Activated CD4-positive, alpha-beta T cell treated with anti-CD3 and anti-CD28 coated beads for 4 hours (primary cell): Measurements from ENCODE around the gene PRR5.
"Not testable (repeated sequence)": the region's sequence is repeated elsewhere in the genome, so short reads cannot be mapped to it uniquely, and the experiment has no call there.

ENCODE experiments used
- DNase-seq, 2 donors: peaks; one replicate each; pipeline ENCODE4 v3.0.0-alpha.2; 2020

Gene PRR5

DNA sequence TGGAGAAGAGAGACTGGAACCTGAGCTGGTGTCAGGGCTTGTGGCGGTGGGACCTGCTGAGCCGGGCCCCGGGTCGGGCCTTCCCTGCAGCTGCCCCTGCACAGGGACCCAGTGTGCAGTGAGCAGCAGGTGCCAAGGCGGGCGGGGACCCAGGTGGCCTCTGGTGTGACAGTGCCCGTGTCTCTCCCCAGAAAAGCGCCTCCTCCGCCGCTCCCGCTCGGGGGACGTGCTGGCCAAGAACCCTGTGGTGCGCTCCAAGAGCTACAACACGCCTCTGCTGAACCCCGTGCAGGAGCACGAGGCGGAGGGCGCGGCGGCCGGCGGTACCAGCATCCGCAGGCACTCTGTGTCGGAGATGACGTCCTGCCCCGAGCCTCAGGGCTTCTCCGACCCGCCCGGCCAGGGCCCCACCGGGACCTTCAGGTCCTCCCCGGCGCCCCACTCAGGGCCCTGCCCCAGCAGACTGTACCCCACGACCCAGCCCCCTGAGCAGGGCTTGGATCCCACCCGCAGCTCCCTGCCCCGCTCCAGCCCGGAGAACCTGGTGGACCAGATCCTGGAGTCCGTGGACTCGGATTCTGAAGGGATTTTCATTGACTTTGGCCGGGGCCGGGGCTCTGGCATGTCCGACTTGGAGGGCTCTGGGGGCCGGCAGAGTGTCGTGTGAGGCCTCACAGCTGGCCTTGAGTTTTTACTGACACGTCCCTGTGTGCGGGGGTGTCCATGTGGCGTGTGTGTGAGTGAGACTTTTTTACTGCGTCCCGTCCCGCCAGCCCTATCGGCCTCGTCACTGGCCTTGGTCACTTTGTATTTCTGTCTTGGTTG is 34.8 kb downstream of the PRR5 start:
- DNase-seq, result no peak

DNA sequence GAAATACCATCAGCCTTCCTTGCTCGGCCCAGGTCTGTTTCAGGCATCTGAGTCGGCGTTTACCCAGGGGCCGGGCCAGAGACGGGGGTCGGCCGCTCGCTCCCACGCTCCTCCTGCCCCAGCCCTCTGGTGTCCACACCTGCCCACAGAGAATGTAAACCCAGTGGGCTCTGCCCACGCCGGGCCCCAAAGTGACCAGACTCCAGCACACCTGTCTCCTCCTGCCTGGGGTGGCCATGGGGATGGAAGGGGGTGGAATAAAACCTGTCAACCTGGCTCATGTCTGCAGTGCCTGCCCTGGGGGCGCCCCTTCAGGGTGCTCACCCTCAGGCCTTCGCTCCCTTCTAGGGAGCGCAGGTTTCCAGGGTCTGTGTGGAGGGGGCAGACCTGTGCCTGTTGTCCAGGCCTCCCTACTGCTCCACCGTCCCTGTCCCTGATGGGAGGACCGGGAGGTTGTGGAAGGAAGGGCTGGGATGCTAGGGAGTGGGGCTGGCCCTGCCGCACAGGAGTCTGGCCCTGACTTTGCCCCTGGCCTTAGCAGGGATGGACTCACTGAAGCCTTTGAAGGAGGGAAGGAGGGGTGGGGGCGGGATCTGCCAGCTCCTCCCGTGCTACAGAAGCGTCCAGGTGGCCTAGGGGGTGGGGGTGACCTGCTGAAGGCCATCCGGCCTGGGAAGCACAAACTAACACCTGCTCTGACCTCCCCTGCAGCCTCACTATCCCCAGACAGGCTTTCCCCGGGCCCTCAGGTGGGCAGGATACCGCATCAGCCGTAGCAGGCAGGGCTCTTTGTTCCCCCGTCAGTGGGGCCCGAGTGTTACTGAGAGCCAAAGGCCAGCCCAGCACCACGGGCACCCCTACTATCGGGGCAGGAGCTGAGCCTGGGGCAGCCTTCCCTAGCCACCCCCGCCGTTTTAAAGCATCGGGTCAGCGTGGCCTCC is 35.7 kb downstream of the PRR5 start:
- DNase-seq, result no peak

DNA sequence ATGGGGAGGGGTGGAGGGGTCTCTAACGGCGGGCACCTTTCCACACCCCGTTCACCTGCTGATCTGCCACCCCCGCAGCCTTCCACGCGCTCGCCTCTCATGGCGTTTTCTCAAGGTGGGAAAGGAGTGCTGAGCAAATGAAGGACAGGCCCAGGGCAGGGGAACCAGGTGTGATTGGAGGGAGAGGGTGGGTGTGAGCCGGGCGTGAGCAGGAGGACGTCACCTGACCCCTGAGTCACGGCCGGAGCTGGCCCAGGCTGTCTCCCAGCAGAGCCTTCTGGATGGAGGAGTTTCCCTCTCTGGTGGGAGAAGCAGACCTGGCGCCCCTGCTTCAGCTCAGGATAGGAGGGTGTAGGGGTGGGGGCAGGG is 36.3 kb downstream of the PRR5 start:
- no peak for DNase-seq

DNA sequence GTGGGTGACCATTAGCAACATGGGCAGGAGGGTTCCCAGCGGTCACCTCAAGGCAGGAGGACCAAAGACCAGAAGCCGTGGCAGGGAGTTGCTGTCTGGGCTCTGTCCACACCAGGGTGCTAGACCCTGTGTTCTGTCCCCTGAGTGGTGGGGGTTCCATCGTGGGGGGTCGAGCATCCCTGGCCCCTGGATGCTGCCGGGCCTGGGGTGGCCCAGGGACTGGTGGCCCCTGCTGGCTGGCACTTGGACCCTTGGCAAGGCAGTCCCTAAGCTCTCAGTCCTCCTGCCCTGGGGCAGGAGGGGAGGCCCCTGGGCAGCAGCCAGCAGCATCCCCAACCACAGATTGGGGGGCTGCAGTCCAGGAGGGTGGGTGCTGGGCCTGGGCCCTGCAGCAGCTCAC is 37.0 kb downstream of the PRR5 start:
- no peak for DNase-seq

DNA sequence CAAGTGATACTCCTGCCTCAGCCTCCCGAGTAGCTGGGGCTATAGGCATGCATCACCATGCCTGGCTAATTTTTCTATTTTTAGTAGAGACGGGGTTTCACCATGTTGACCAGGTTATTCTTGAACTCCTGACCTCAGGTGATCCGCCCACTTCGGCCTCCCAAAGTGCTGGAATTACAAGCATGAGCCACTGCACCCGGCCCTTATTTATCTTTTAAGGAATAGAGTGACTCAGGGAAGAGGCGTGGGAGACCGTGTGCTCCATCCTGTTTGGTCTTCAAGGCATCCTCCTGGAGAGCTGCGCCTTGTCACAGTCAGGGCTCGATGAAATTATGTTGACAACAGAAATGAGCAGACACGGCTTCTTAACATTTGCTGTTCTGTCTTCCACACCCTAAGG is 37.7 kb downstream of the PRR5 start:
- DNase-seq, result not testable (repeated sequence)

DNA sequence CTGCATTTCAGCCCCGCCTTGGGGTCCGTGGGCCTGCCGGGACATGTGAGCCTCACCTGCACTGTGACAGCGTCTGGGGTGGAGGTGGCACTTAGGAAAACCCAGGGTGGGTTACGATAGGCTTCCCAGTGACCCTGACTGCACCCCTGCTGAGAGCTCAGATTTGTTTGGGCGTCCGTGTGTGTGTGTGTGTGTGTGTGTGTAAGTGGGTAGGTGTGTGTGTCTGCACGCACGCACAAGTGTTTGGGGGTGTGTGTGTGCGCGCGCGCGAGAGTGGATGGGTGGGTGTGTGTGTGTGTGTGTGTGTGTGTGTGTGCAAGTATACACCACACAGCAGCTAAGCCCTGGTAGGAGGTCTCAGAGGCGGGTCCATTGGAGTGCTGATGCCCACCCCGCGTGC is 38.3 kb downstream of the PRR5 start:
- no peak for DNase-seq

DNA sequence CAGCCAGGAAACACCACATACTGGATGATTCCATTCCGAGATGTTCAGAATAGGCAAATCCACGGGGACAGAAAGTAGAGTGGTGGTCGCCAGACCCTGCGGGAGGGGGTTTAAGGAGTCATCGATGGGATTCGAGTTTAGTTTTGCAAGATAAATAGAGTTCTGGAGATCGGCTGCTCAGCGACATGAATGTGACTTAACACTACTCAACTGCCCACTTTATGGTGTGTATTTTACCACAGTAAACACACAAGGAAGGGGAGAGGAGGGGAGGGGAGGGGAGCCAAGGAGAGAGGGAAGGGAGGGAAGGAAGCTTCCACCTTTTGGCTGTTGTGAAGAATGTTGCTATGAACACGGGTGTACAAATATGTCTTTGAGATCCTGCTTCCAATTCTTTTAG is 39.9 kb downstream of the PRR5 start:
- no peak for DNase-seq

DNA sequence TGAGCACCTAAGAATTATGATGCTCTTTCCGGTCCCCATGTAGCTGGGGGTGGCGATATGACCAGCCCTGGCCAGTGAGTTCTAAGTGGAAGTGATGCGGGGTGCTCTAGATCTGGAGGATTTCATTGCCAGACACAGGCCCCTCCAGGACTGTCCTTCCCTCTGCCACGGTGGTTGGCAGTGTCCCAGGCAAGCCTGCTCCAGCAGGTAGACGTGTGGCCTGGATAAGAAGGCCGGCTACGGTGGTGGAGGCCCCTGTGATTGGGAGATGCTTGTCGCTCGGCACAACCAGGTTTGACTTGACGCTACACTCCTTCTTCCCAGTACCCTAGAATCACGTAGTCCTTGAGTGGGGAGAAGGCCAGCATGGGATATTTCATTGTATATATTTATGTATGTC is 41.2 kb downstream of the PRR5 start:
- DNase-seq, result no peak

DNA sequence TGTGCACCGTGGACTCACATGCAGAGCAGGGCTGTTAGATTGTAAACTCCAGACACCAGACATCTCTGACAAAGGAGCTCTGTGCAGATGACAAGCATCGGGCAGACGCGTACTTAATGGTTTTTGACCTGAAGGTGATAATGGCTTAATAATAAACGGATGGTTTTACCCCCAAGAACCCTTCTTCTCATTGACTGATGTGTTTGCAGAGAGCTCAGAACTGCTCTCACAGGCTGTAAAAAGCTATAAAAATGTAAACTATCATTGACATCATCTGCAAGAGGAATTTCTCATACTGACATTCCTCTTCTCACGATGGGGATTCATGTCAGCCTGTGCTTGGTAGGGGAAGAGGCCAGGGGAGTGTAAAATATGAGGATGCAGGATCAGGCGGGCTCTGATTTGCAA is 41.8 kb downstream of the PRR5 start:
- no peak for DNase-seq

DNA sequence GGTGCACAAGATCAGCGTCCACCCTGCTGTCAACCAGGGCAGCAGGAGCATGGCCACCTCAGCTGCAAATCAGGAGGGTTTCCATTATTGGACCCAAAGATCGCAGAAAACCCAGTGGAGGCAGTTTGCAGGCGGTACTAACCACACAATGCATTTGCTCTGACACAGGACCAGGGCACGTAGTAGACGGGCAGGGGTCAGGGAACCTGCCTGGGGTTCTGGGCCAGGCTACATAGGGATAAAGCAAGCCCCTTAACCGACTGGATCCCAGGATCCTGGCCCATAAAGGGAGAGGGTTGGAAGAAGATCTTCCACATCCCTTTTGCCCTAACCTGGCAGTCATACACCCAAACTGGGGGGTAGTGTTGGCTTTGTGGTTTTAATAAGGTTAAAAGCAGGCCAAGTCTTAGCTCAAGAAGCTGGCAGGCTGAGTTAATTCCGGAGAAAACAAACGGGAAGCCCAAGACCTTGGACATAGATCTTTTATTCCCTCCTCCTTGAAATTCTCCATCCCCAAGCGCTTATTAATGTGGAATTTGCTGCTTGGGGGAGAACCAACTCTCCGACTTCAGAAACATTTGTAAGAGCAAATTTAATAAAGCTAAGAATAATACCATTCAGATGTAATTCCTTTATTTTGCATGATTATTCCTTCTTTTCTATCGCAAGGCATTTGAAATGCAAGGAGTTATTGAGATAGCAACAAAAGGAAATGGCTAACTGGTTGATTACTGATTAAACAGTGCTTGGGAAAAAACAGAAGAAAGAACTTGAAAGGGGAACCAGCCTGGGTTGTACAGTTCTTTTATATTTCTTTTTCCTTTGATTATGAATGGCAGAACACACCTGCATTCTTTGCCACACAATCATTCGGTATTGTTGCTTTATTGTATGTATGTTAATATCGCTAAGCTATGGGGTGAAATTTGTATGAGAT is 44.1 kb downstream of the PRR5 start:
- no peak for DNase-seq

DNA sequence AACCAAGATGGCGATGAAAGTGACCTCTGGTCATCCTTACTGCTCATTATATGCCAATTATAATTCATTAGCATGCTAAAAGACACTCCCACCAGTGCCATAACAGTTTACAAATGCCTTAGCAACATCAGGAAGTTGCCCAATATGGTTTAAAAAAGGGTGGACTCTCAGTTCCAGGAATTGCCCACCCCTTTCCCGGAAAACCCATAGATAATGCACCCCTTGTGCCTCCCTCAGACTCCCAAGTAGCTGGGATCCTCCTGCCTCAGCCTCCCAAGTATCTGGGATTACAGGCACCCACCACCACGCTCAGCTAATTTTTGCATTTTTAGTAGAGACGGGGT is 45.8 kb downstream of the PRR5 start:
- DNase-seq, result not testable (repeated sequence)

DNA sequence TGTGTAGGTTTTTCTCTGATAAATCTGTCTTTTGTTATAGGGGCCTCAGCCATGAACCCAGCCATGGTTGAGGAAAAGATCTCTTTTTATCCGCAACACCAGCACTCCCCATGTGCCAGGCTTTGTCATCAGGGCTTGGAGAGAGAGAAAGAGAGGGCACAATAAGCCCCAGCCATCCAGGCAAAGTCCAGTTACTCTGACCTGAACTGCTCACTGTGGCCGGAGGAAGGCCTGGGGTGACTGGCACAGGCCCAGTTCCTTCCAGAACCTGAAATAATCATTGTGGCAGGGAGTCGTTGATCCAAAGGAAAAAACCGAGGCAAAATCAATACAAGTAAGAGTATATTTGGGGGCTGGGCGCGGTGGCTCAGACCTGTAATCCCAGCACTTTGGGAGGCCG is 46.5 kb downstream of the PRR5 start:
- DNase-seq, result no peak

DNA sequence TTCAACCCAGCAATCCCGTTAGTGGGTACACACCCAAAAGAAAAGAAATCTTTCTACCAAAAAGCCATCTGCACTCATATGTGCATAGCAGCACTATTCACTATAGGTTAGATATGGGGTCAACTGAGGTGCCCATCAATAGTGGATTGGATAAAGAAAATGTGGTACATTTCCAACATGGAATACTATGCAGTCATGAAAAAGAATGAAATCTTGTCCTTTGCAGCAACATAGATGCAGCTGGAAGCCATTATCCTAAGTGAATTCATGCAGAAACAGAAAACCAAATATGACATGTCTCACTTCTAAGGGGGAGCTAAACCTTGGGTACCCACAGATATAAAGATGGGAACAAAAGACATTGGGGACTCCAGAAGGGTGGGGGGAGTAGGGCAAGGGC is 48.5 kb downstream of the PRR5 start:
- DNase-seq, result no peak

DNA sequence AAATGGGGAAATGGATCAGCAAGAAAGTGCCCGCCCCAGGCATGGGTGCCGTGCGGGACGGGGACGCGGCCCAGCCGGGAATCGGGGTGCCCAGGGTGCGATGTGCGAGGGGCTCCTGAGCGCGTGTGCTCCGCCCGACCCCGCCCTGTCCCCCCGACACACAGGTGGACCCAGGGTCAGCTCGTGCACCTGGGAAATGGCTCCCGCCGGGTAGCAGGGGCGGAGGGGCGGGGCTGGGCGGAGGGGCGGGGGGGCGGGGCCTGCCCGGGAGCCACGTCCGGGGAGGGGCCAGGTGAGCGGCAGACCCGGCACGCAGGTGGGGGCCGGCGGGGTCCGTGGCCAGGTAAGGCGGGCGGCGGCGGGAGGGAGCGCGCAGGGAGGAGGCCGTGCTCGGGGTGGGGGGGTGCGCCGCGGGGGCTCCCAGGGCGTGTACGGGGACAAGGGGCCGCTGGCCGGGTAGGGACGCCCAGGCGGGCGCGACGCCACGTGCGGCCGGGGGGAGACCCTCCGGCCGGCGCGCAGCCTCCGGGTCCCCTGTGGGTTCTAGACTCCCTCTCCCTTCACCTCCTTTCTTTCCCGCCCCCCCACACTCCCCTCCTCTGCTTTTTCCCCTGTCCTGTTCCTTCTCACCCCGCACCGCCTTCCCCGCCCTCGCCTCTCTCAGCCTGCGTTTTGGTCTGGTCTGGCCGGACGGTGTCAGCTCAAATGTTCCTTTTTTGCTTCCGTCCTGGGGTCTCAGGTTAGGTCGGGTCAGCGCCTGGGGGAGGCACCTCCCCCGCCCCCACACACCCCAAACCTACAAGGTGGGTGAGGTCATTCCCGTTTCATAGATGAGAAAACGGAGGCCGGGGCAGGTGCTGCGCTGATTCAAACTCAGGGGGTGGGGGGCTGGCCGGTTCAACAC is 50.5 kb downstream of the PRR5 start, which contains the start of gene ARHGAP8:
ARHGAP8 (plus strand) TSS at position 291 of the 904 bp plus-strand sequence. CDS start 33,953 bp downstream, outside the sequence.
- DNase-seq, result no peak

DNA sequence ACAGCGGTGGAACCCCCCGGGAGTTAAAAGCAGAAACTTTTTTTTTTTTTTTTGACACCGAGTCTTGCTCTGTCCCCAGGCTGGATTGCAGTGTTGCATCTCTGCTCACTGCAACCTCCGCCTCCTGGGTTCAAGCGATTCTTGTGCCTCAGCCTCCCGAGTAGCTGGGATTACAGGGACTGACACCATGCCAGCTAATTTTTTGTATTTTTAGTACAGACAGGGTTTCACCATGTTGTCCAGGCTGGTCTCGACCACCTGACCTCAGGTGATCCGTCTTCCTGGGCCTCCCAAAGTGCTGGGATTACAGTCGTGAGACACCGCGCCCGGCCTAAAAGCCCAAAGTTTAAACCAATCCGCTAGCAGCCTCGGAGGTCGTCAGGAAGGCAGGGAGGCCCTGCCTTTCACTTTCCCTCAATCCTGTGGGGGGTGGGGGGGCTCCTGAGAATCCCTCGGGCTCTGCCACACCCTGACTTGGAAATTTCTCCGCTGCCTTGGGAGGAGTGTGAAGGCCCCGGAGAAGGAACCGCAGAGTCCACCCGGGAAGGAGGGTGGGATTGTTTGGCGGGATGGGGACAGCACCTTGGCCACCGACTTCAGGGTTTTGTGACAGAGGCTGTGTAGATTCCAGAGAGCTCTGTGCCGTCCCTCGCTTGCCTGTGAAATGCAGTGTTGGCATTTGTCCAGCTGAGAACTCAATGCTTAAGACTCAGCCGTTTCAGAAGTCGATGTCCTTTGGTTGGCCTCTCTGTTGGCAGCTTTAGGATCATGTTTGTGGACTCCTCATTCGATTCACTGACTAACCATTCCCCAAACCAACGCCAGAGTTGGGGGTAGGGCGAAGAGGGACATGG is 51.4 kb downstream of the PRR5 start:
- no peak for DNase-seq

DNA sequence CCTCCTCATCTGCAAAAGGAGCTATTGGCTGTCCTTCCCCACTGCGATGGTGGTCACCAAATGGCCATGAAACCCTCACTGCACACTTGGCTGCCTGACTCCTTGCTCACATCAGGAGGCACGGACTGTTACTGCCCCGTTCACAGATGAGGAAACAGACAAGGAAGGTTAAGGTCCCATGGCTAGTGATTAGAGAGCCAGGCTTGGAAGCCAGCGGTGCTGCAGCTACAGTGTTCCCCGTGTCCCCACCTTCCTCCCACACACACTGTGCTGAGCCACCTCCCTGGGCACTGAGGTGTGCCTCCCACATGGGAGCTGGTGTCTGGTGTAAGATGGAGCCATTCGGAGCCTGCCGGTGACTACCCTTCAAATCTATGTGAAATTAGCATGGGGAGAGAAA is 53.0 kb downstream of the PRR5 start:
- no peak for DNase-seq

DNA sequence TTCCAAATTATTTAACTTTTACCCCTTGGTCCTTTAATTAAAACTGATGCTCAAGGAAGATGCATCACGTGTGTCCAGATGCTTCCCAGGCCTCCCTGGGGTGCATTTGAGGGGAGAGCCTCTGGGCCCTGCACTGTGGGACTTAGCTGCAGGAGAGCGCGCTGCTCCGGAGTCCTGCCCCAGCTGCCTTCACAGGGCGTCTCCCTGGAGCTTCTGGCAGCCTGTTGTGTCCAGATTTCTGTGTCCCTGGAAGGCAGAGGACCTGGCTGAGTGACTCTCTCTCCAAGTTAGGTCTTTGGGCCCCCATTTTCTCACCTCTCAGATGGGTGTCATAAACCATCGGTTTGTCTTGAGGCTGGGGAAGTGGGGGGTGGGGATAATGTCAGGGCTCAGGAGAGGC is 53.4 kb downstream of the PRR5 start:
- no peak for DNase-seq

DNA sequence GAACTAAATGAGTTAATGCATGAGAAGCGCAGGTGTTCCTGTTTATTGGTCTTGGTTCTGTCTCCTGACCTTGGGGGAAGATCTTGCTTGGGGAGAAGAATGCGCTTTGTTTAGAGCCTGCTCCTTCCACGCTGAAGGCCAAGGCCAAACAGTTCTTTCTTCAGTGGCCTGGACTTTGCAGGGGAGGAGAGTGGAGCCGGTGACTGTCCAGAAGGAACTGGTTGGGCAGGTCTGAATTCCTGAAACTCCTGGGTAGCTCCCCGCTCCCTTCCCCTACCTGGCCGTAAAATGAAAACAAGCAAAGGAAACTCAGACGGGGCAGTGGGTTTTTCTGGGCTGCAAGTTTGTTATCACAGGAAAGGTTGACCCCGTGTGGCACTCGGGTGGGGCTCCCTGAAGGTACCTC is 54.0 kb downstream of the PRR5 start:
- no peak for DNase-seq

DNA sequence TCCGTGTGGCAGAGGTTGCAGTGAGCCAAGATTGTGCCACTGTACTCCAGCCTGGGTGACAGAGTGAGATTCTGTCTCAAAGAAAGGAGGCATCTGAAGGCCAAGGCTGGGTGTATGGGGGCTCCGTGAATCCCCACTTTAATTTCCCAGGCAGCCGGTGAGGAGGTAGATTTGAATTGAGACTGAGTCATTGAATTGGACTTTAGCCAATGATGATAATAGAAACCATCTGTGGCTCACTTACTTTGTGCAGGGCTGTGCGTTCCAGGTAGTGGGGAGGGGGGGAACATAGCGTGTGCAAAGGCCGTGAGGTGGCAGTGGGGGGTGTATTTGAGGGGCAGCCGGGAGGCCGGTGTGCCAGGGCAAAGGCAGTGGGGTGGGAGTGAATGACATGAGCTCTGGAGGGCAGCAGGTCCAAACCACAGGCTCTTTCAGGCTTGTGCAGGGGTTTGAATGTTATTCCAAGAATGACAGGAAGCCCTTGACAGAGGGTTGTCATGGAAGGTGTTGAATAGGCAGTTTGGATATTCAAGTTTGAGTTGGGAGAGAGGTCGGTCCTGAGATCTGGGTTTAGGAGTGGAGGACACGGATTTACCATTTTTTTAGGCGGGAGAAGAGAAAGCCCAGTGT is 56.5 kb downstream of the PRR5 start:
- no peak for DNase-seq

DNA sequence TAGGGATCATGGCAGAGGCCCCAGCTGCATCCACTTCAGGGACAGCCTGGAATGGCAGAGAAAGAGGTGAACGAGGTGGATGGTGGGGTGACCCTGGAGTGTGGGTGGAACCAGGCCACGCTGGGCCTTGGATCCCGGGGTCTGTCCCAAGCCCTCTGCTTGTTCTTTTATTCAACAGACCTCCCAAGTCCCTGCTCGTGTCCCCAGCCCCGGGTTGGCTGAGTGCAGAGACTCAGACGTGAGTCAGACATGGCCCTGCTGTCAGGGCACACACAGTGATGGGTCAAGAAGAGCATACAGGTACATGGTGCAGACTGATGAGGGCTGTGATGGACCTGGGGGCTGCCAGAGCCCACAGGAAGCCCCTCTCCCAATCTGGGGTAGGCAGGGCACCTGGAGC is 57.0 kb downstream of the PRR5 start:
- DNase-seq, result no peak
